GM23248 (cell line): ENCODE results near the gene WARS2.

Experiments used
- EZH2 ChIP-seq: fragments of 200-600 bp; sonication (generic); IDR thresholded peaks from 2 replicates; pipeline ENCODE4 v1.6.1; 2018; ENCODE audit warnings: antibody characterized with exemption, mild to moderate bottlenecking; ENCODE audit not compliant: insufficient read depth, poor library complexity, severe bottlenecking
- EZH2phosphoT487 ChIP-seq: fragments of 200-600 bp; sonication (generic); IDR thresholded peaks from 2 replicates; pipeline ENCODE4 v1.6.1; 2018; ENCODE audit warnings: antibody characterized with exemption, moderate library complexity, mild to moderate bottlenecking, low read depth; ENCODE audit not compliant: insufficient read depth

GRCh38 chr1:118986555-118987467 lies 153.6 kb downstream of the WARS2 start:
- no peak for TF ChIP-seq EZH2
- no peak for TF ChIP-seq EZH2phosphoT487
